Kasumi-1 (cell line): ENCODE results near the gene MXD1.

Source experiments
- DNase-seq, 2 experiments: peaks; one replicate each; lab custom pipeline; 2025; lab: John Stamatoyannopoulos, UW

The MXD1 gene

DNA sequence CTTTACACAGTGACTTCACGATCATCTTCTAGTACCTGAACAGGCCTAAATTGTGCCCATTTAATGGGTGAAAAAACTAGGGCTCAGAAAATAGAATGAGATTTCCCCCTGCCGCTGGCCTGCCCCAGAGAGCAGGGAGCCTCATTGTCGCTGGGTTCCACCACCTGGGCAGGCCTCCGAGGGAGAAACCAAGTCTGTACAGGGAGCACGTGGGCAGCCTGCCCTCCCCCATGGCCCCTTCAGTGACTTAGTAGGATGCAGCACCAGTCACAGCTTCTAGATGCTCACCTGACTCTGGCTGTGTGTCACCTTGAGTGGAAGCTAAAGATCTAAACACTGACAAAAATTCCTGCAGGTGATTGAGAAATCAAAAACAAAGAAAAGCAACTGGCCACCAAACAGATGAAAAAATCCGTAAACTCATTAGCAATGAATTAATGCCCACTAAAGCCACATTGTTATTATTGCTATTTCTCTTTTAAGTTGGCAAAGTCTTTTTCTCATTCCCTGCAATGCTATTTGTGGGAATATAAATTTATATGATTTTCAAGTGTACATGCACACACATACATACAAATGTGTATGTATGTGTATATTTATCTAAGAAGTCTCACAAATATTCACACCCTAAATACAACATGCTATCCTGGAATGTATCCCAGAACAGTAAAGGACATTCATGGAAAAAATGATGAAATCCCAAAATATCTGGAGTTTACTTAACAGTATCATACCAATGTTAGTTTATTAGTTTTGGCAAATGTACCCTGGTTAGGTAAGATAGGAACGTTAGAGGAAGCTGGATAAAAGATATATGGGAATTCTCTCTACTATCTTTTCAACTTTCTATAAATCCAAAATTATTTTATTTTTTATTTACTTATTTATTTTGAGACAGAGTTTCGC lies 65.2 kb downstream of the MXD1 start:
- DNase-seq, result no peak

GRCh38 chr2:69983392-69983966 lies 68.6 kb downstream of the MXD1 start:
- no peak for DNase-seq

GRCh38 chr2:69985216-69985615 lies 70.3 kb downstream of the MXD1 start:
- DNase-seq, result no peak

GRCh38 chr2:69985688-69986087 lies 70.8 kb downstream of the MXD1 start:
- DNase-seq, result peak; percentile 60 to 63

GRCh38 chr2:69986691-69987090 lies 71.8 kb downstream of the MXD1 start:
- no peak for DNase-seq

DNA sequence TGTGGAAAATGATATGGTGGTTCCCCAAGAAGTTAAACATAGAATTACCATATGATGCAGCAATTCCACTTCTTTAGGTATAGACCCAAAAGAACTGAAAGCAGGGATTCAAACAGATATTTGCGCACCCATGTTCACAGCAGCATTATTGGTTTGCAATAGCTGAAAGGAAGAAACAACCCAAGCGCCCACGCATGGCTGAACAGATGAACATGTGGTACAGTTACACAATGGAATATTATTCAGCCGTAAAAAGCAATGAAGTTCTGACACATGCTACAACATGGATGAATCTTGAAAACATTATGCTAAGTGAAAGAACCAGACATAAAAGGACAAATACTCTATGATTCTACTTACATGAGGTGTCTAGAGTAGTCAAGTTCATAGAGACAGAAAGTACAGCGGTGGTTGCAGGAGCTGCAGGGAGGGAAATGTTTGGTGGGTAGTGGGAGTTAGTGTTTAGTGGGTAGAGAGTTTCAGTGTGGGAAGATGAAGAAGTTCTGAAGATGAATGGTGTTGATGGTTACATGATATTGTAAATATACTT lies 73.3 kb downstream of the MXD1 start:
- DNase-seq, result no peak

GRCh38 chr2:69989009-69989408 lies 74.1 kb downstream of the MXD1 start:
- no peak for DNase-seq

DNA sequence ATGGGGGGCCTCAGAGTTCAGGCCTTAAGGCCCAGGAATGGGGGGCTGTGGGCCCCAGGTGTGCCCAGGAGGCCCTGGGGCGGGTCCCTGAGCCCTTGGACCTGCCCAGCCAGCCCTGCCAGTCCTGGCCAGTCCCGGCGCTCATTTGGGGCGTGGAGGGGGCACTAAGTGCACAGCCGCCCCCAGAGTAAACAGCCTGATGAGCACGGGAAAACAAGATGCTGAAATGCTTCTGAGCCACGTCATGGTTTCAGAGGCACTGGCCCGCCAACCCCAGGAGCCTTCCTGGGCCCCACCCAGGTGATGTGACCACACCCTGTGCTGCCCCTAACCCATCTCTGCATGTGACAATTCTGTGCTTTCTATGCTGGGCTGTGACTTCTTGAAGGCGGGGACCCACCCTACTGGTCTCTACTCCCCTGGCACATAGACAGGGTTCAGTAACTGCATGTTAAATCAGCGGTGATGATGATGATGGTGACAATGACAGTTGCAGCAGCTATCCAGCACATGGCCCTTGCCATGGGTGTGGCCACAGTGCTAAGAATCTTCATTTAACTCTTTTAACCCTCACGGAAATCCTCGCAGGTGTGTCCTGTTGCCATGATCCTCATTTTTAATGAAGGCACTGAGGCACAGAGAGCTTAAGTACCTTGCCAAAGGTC lies 74.7 kb downstream of the MXD1 start:
- no peak for DNase-seq
